ENCODE measurements around the gene ACY1. TPM values are rescaled to one million over a fixed set of nuclear protein-coding genes. Genes with fewer than 3 reads are reported as not detected.

Gene ACY1
- total and polyA plus RNA-seq, 2 donors (not counting 3 experiments of a cell fraction or from before 2014, with no cell fraction given), result 13.4 to 32.9 TPM

DNA sequence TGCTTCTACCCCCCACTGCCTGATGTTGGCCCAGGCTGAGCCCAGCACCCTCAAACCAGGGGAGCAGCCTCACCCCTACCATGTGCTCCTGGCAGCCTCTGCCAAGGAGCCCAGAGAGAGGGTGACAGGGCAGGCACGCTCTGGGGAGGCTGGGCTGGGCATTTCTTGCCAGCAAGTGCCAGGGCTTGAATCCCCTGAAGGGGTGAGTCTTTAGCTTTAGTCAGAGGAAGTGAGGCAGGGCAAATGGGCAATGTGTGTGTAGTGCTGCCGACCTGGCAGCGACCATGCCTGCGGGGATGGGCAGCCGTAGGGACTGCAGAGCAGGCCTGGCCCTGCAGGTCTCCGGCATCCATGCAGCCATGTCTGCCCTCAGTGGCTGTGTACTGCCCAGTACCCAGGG, 54.9 kb downstream of the ACY1 start:
- Histone ChIP-seq H3K9me3 (replicated peaks; ENCODE audit: control insufficient read depth, insufficient read depth, low read length) (no peaks in the 10 kb centered on the region), H4K20me1 (replicated peaks; ENCODE audit: control insufficient read depth, extremely low read depth, insufficient read depth, low read length) (no peaks in the 10 kb centered on the region), H3K4me2 (ENCODE audit: insufficient read depth, low read length) (no peak overlapping the region), H3K9ac (replicated peaks; ENCODE audit: extremely low read depth, insufficient read depth, low read length) (no peak overlapping the region), H3K4me3 (replicated peaks in 1 of 3; ENCODE audit: insufficient read depth in 1 of 3, low read depth in 1 of 3, low read length in 3 of 3) (no peak overlapping the region), H2AFZ (ENCODE audit: low read depth, low read length) (peak overlapping the region; percentile 30), H3K27ac (ENCODE audit: insufficient read depth, low read depth, low read length) (no peak overlapping the region), H3K9me1 (replicated peaks; ENCODE audit: control insufficient read depth, extremely low read depth, insufficient read depth, low read length) (no peaks in the 10 kb centered on the region), H3K36me3 (ENCODE audit: control insufficient read depth in 2 of 2, extremely low read depth in 1 of 2, insufficient read depth in 2 of 2, low read length in 2 of 2) (no peaks in the 10 kb centered on the region), H3K27me3 (ENCODE audit: control insufficient read depth in 2 of 2, insufficient read depth in 2 of 2, low read length in 2 of 2) (no peaks in the 10 kb centered on the region), H3K79me2 (ENCODE audit: control insufficient read depth, insufficient read depth, low read length) (no peaks in the 10 kb centered on the region), H3K4me1 (ENCODE audit: control insufficient read depth, extremely low read depth, insufficient read depth, low read length) (no peaks in the 10 kb centered on the region)
- CTCF ChIA-PET, result interaction anchor here (1.3 to 5.8 kb wide), 4 partner anchors 15 to 34 kb away, joined by 3 to 43 read pairs (median 4); no protein-coding TSS in a partner anchor
- no TSS peak for BruUV-seq (replicated peaks)
- dilution Hi-C loops (cut with MboI; ENCODE audit: extremely low pct_ligation_motif_present, low sequenced_read_pairs), result no loop called here
- FAIRE-seq (no peak), DNase-seq (ENCODE audit: low read depth, low spot score) (no peak)
- TF ChIP-seq, protein P1, sequence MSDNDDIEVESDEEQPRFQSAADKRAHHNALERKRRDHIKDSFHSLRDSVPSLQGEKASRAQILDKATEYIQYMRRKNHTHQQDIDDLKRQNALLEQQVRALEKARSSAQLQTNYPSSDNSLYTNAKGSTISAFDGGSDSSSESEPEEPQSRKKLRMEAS (IDR thresholded peaks at IDR 0.05; ENCODE audit: insufficient read depth, insufficient read length), result no peak
- TF ChIP-seq POLR2A (IDR thresholded peaks at IDR 0.05; ENCODE audit: low read depth, low read length) (no peak), EZH2 (IDR thresholded peaks at IDR 0.05; ENCODE audit: borderline replicate concordance, low read depth, low read length, severe bottlenecking) (no peak), POLR2AphosphoS5 (IDR thresholded peaks at IDR 0.05; ENCODE audit: insufficient read depth, low read depth, low read length) (no peak)
- intact Hi-C loops (cut with micrococcal nuclease), result no loop called here
- POLR2A ChIA-PET, result no interaction called here

Small RNAs within 50 kb of the gene (small RNA-seq; reads per million reads assigned to genes)
- not detected for gene AC115284.1 (ENCODE audit: insufficient read depth, insufficient read length, low read depth, low replicate concordance)

Other genes with a start within 250 kb of the ACY1 start
- gene IQCF6, start 204.3 kb upstream of the ACY1 start, total RNA-seq, result not detected in 2 replicates
- gene IQCF6, start 204.3 kb upstream of the ACY1 start, polyA plus RNA-seq, result not detected in 2 replicates
- gene IQCF2, start 121.9 kb upstream of the ACY1 start, total RNA-seq, result not detected in 2 replicates
- gene IQCF2, start 121.9 kb upstream of the ACY1 start, polyA plus RNA-seq, result not detected in 2 replicates
- gene IQCF5, start 107.9 kb upstream of the ACY1 start, total RNA-seq, result not detected in 2 replicates
- gene IQCF5, start 107.9 kb upstream of the ACY1 start, polyA plus RNA-seq, result not detected in 2 replicates
- gene IQCF1, start 80.2 kb upstream of the ACY1 start, total RNA-seq, result not detected in 2 replicates
- not detected in 2 replicates for gene IQCF1, start 80.2 kb upstream of the ACY1 start, polyA plus RNA-seq
- 23.8 and 30.1 TPM in 2 replicates for gene RRP9, start 41.6 kb upstream of the ACY1 start, total RNA-seq
- 26.0 and 30.7 TPM in 2 replicates for gene RRP9, start 41.6 kb upstream of the ACY1 start, polyA plus RNA-seq
- gene PARP3, start 41.2 kb upstream of the ACY1 start, total RNA-seq, result 10.0 and 11.0 TPM in 2 replicates
- gene PARP3, start 41.2 kb upstream of the ACY1 start, polyA plus RNA-seq, result 13.3 and 13.8 TPM in 2 replicates
- 0.15 TPM in 1 of 2 replicates, not detected in the other for gene GPR62, start 28.2 kb upstream of the ACY1 start, total RNA-seq
- 0.04 TPM in 1 of 2 replicates, not detected in the other for gene GPR62, start 28.2 kb upstream of the ACY1 start, polyA plus RNA-seq
- gene PCBP4, start 16.1 kb upstream of the ACY1 start, total RNA-seq, result 42.7 and 46.5 TPM in 2 replicates
- 63.1 and 75.4 TPM in 2 replicates for gene PCBP4, start 16.1 kb upstream of the ACY1 start, polyA plus RNA-seq
- gene ABHD14B, start 9.5 kb upstream of the ACY1 start, total RNA-seq, result 15.8 and 20.5 TPM in 2 replicates
- 50.3 and 54.3 TPM in 2 replicates for gene ABHD14B, start 9.5 kb upstream of the ACY1 start, polyA plus RNA-seq
- 6.6 and 8.2 TPM in 2 replicates for gene ABHD14A, start 8.5 kb upstream of the ACY1 start, total RNA-seq
- gene ABHD14A, start 8.5 kb upstream of the ACY1 start, polyA plus RNA-seq, result 23.7 and 30.6 TPM in 2 replicates
- 1,127 and 1,236 TPM in 2 replicates for gene RPL29, start 12.4 kb downstream of the ACY1 start, total RNA-seq
- gene RPL29, start 12.4 kb downstream of the ACY1 start, polyA plus RNA-seq, result 2,177 and 2,233 TPM in 2 replicates
- gene DUSP7, start 73.0 kb downstream of the ACY1 start, total RNA-seq, result 29.2 and 30.5 TPM in 2 replicates
- gene DUSP7, start 73.0 kb downstream of the ACY1 start, polyA plus RNA-seq, result 37.7 and 38.7 TPM in 2 replicates
- 16.7 and 19.4 TPM in 2 replicates for gene POC1A, start 170.9 kb downstream of the ACY1 start, total RNA-seq
- 14.8 and 14.9 TPM in 2 replicates for gene POC1A, start 170.9 kb downstream of the ACY1 start, polyA plus RNA-seq
- 45.1 and 48.1 TPM in 2 replicates for gene ALAS1, start 214.6 kb downstream of the ACY1 start, total RNA-seq
- gene ALAS1, start 214.6 kb downstream of the ACY1 start, polyA plus RNA-seq, result 72.1 and 76.5 TPM in 2 replicates
- 0.07 TPM in 1 of 2 replicates, not detected in the other for gene TLR9, start 242.1 kb downstream of the ACY1 start, total RNA-seq
- gene TLR9, start 242.1 kb downstream of the ACY1 start, polyA plus RNA-seq, result 0.11 TPM in 1 of 2 replicates, not detected in the other

Measured in endothelial cell of umbilical vein (primary cell).